HEK293 (cell line): ENCODE results near the gene MYLK.

Experiments
- BCL11A ChIP-seq: fragments of 450-650 bp; formaldehyde crosslinking; IDR thresholded peaks from 2 replicates; pipeline ENCODE4 v1.5.1; 2016; ENCODE audit warnings: low read depth, missing biosample characterization, missing genetic modification characterization
- BCL11B ChIP-seq: fragments of 450-650 bp; formaldehyde crosslinking; IDR thresholded peaks from 2 replicates; pipeline ENCODE4 v1.5.1; 2016; ENCODE audit warnings: low read depth, missing biosample characterization, missing genetic modification characterization
- KLF16 ChIP-seq: fragments of 450-650 bp; formaldehyde crosslinking; IDR thresholded peaks from 2 replicates; pipeline ENCODE4 v1.5.1; 2017; ENCODE audit warnings: missing biosample characterization, missing genetic modification characterization
- MZF1 ChIP-seq: fragments of 450-650 bp; formaldehyde crosslinking; IDR thresholded peaks from 2 replicates; pipeline ENCODE4 v1.5.1; 2017; ENCODE audit warnings: missing biosample characterization, missing genetic modification characterization, borderline replicate concordance
- SALL2 ChIP-seq: fragments of 450-650 bp; formaldehyde crosslinking; IDR thresholded peaks from 2 replicates; pipeline ENCODE4 v1.5.0; 2017; ENCODE audit warnings: missing biosample characterization, mild to moderate bottlenecking, missing genetic modification characterization, borderline replicate concordance
- ZBTB20 ChIP-seq: fragments of 450-650 bp; formaldehyde crosslinking; IDR thresholded peaks from 2 replicates; pipeline ENCODE4 v1.5.1; 2016; ENCODE audit warnings: missing biosample characterization, missing genetic modification characterization
- ZNF146 ChIP-seq: fragments of 450-650 bp; formaldehyde crosslinking; IDR thresholded peaks from 2 replicates; pipeline ENCODE4 v1.5.1; 2016; ENCODE audit warnings: missing biosample characterization, missing genetic modification characterization
- ZNF155 ChIP-seq: fragments of 450-650 bp; formaldehyde crosslinking; IDR thresholded peaks from 2 replicates; pipeline ENCODE4 v1.5.1; 2016; ENCODE audit warnings: missing biosample characterization, missing genetic modification characterization
- ZNF157 ChIP-seq: fragments of 450-650 bp; formaldehyde crosslinking; IDR thresholded peaks from 2 replicates; pipeline ENCODE4 v1.5.1; 2016; ENCODE audit warnings: missing biosample characterization, missing genetic modification characterization
- ZNF175 ChIP-seq: fragments of 450-650 bp; formaldehyde crosslinking; IDR thresholded peaks from 2 replicates; pipeline ENCODE4 v1.5.1; 2016; ENCODE audit warnings: missing biosample characterization, missing genetic modification characterization
- ZNF2 ChIP-seq: fragments of 450-650 bp; formaldehyde crosslinking; IDR thresholded peaks from 2 replicates; pipeline ENCODE4 v1.5.1; 2016; ENCODE audit warnings: missing biosample characterization, missing genetic modification characterization
- ZNF248 ChIP-seq: fragments of 450-650 bp; formaldehyde crosslinking; IDR thresholded peaks from 2 replicates; pipeline ENCODE4 v1.5.1; 2017; ENCODE audit warnings: missing biosample characterization, missing genetic modification characterization
- ZNF274 ChIP-seq, 2 experiments: fragments of 200-500 bp in 1 of 2; fragments of 450-650 bp in 1 of 2; sonication (Bioruptor generic) in 1 of 2; formaldehyde crosslinking in 1 of 2; IDR thresholded peaks; 2 replicates each; pipeline versions ENCODE4 v1.5.1 to v1.6.1; 2014 to 2016; ENCODE audit warnings: borderline replicate concordance in 1 of 2, inconsistent platforms in 1 of 2, low read length in 1 of 2, missing biosample characterization in 1 of 2, missing genetic modification characterization in 1 of 2
- ZNF341 ChIP-seq: fragments of 450-650 bp; formaldehyde crosslinking; IDR thresholded peaks from 2 replicates; pipeline ENCODE4; 2016; ENCODE audit warnings: low read depth, missing biosample characterization, missing genetic modification characterization
- ZNF394 ChIP-seq: fragments of 450-650 bp; formaldehyde crosslinking; IDR thresholded peaks from 2 replicates; pipeline ENCODE4 v1.5.1; 2016; ENCODE audit warnings: missing biosample characterization, missing genetic modification characterization, mild to moderate bottlenecking, moderate library complexity, borderline replicate concordance
- ZNF423 ChIP-seq: fragments of 450-650 bp; formaldehyde crosslinking; IDR thresholded peaks from 2 replicates; pipeline ENCODE4 v1.5.1; 2016; ENCODE audit warnings: missing biosample characterization, missing genetic modification characterization
- ZNF473 ChIP-seq: fragments of 450-650 bp; formaldehyde crosslinking; IDR thresholded peaks from 2 replicates; pipeline ENCODE4 v1.5.1; 2017; ENCODE audit warnings: missing biosample characterization, missing genetic modification characterization
- ZNF549 ChIP-seq: fragments of 450-650 bp; IDR thresholded peaks from 2 replicates; pipeline ENCODE4 v1.5.1; 2018; ENCODE audit warnings: missing biosample characterization, missing genetic modification characterization, mild to moderate bottlenecking, inconsistent platforms, moderate library complexity
- ZNF555 ChIP-seq: fragments of 450-650 bp; formaldehyde crosslinking; conservative IDR thresholded peaks from 2 replicates; pipeline ENCODE4 v1.5.1; 2017; ENCODE audit warnings: missing biosample characterization, mild to moderate bottlenecking, missing genetic modification characterization, inconsistent platforms
- ZNF558 ChIP-seq: fragments of 450-650 bp; formaldehyde crosslinking; IDR thresholded peaks from 2 replicates; pipeline ENCODE4 v1.5.1; 2016; ENCODE audit warnings: missing biosample characterization, missing genetic modification characterization
- ZNF624 ChIP-seq: fragments of 450-650 bp; formaldehyde crosslinking; IDR thresholded peaks from 2 replicates; pipeline ENCODE4 v1.5.1; 2017; ENCODE audit warnings: missing biosample characterization, missing genetic modification characterization
- ZNF664 ChIP-seq: fragments of 450-650 bp; formaldehyde crosslinking; IDR thresholded peaks from 2 replicates; pipeline ENCODE4 v1.5.1; 2016; ENCODE audit warnings: missing biosample characterization, missing genetic modification characterization
- ZSCAN30 ChIP-seq: fragments of 450-650 bp; IDR thresholded peaks from 2 replicates; pipeline ENCODE4 v1.5.1; 2018; ENCODE audit warnings: missing biosample characterization, mild to moderate bottlenecking, missing genetic modification characterization, moderate library complexity
- TF ChIP-seq, protein P1 (sequence below): fragments of 450-650 bp; formaldehyde crosslinking; conservative IDR thresholded peaks from 2 replicates; pipeline ENCODE4 v1.5.1; 2016; ENCODE audit warnings: low read depth, missing biosample characterization, missing genetic modification characterization
- TF ChIP-seq, protein P2 (sequence below): fragments of 450-650 bp; formaldehyde crosslinking; IDR thresholded peaks from 2 replicates; pipeline ENCODE4 v1.5.1; 2016; ENCODE audit warnings: missing biosample characterization, missing genetic modification characterization
- TF ChIP-seq, protein P3 (sequence below): fragments of 450-650 bp; formaldehyde crosslinking; IDR thresholded peaks from 2 replicates; pipeline ENCODE4 v1.5.1; 2016; ENCODE audit warnings: missing biosample characterization, missing genetic modification characterization
- TF ChIP-seq, protein P4 (sequence below): fragments of 450-650 bp; formaldehyde crosslinking; IDR thresholded peaks from 2 replicates; pipeline ENCODE4 v1.5.1; 2017; ENCODE audit warnings: missing biosample characterization, missing genetic modification characterization
- TF ChIP-seq, protein P5 (sequence below): fragments of 450-650 bp; formaldehyde crosslinking; IDR thresholded peaks from 2 replicates; pipeline ENCODE4; 2016; ENCODE audit warnings: missing biosample characterization, missing genetic modification characterization

Gene MYLK

DNA sequence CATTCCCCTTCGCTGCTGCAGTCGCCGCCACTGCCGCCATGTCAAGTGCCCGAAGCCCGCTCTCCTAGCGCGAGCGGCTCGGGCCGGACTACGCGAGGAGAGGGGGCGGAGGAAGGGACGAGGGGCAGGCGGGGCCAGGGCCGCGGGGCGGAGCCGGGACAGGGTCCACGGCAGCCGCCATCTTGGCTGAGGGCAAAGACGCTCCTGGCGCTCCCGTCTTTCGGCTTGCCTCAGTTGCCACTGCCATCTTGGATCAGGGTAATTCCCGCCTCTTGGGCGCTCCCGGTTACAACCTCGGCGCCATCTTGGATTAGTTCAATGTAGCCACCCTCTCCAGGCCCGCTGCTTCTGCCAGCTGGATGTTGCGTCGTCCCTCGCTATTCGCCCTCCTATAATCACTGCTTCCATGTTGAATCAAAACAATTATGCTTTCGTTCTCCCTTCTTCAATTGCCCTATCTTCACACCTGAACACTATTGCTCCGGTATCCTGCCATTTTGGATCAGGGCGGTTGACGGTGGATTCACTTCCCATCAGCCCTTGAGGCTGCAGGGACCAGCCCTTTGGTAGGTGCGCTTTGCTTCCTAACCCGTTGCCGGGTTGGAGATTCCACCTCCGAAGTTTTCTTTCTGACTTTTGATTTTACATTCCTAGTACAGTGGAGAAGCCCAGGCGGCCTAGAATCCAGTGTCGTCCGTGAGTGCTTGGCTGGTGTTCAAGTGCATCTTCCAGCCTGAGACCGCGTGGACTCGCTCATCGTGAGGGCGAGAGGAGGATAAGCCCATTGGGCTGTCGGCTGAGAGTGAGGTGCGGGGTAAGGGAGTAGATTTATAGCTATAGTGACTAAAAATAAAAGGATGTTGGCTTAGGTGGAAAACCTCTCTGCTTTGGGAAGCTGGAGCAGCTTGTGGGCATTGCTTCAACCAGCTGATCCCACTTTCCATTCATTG lies 298.9 kb downstream of the MYLK start, which contains the start of gene HACD2 (continued):
- TF ChIP-seq, protein P1, sequence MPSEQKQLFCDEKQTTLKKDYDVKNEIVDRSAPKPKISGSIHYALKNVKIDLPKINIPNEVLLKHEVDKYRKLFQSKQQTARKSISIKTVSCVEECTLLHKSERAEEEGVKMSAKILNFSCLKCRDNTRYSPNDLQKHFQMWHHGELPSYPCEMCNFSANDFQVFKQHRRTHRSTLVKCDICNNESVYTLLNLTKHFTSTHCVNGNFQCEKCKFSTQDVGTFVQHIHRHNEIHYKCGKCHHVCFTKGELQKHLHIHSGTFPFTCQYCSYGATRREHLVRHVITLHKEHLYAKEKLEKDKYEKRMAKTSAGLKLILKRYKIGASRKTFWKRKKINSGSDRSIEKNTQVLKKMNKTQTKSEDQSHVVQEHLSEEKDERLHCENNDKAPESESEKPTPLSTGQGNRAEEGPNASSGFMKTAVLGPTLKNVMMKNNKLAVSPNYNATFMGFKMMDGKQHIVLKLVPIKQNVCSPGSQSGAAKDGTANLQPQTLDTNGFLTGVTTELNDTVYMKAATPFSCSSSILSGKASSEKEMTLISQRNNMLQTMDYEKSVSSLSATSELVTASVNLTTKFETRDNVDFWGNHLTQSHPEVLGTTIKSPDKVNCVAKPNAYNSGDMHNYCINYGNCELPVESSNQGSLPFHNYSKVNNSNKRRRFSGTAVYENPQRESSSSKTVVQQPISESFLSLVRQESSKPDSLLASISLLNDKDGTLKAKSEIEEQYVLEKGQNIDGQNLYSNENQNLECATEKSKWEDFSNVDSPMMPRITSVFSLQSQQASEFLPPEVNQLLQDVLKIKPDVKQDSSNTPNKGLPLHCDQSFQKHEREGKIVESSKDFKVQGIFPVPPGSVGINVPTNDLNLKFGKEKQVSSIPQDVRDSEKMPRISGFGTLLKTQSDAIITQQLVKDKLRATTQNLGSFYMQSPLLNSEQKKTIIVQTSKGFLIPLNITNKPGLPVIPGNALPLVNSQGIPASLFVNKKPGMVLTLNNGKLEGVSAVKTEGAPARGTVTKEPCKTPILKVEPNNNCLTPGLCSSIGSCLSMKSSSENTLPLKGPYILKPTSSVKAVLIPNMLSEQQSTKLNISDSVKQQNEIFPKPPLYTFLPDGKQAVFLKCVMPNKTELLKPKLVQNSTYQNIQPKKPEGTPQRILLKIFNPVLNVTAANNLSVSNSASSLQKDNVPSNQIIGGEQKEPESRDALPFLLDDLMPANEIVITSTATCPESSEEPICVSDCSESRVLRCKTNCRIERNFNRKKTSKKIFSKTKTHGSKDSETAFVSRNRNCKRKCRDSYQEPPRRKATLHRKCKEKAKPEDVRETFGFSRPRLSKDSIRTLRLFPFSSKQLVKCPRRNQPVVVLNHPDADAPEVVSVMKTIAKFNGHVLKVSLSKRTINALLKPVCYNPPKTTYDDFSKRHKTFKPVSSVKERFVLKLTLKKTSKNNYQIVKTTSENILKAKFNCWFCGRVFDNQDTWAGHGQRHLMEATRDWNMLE (tag by site-specific recombination), result no peak; the same call in 1 of the 2 replicates
- TF ChIP-seq BCL11A (tag by site-specific recombination) (no peak), ZNF274 (IDR thresholded peaks at IDR 0.05; ENCODE audit: low read length) (no peak), ZNF274 (tag by site-specific recombination; IDR thresholded peaks at IDR 0.05; ENCODE audit: borderline replicate concordance) (no peak), ZNF394 (tag by site-specific recombination) (peak; percentile 71; the same call in 1 of the 2 replicates), ZSCAN30 (peak; percentile 36), ZNF664 (tag by site-specific recombination) (no peak), MZF1 (no peak), ZNF157 (tag by site-specific recombination) (no peak), ZNF341 (tag by site-specific recombination) (peak; percentile 67; the same call in 1 of the 2 replicates), ZNF555 (tag by site-specific recombination) (no peak), ZNF155 (tag by site-specific recombination) (no peak), BCL11B (tag by site-specific recombination) (no peak), SALL2 (tag by site-specific recombination) (no peak), ZBTB20 (tag by site-specific recombination) (peak; percentile 84), ZNF624 (no peak), ZNF146 (tag by site-specific recombination) (no peak), ZNF558 (tag by site-specific recombination) (peak; percentile 31; the same call in 1 of the 2 replicates), ZNF473 (no peak), ZNF2 (tag by site-specific recombination) (no peak), ZNF175 (tag by site-specific recombination) (no peak), ZNF248 (tag by site-specific recombination) (no peak), KLF16 (tag by site-specific recombination) (peak; percentile 50), ZNF423 (no peak), ZNF549 (tag by site-specific recombination) (no peak)
- TF ChIP-seq, protein P2, sequence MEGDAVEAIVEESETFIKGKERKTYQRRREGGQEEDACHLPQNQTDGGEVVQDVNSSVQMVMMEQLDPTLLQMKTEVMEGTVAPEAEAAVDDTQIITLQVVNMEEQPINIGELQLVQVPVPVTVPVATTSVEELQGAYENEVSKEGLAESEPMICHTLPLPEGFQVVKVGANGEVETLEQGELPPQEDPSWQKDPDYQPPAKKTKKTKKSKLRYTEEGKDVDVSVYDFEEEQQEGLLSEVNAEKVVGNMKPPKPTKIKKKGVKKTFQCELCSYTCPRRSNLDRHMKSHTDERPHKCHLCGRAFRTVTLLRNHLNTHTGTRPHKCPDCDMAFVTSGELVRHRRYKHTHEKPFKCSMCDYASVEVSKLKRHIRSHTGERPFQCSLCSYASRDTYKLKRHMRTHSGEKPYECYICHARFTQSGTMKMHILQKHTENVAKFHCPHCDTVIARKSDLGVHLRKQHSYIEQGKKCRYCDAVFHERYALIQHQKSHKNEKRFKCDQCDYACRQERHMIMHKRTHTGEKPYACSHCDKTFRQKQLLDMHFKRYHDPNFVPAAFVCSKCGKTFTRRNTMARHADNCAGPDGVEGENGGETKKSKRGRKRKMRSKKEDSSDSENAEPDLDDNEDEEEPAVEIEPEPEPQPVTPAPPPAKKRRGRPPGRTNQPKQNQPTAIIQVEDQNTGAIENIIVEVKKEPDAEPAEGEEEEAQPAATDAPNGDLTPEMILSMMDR (tag by site-specific recombination), result no peak
- TF ChIP-seq, protein P3, sequence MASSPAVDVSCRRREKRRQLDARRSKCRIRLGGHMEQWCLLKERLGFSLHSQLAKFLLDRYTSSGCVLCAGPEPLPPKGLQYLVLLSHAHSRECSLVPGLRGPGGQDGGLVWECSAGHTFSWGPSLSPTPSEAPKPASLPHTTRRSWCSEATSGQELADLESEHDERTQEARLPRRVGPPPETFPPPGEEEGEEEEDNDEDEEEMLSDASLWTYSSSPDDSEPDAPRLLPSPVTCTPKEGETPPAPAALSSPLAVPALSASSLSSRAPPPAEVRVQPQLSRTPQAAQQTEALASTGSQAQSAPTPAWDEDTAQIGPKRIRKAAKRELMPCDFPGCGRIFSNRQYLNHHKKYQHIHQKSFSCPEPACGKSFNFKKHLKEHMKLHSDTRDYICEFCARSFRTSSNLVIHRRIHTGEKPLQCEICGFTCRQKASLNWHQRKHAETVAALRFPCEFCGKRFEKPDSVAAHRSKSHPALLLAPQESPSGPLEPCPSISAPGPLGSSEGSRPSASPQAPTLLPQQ (tag by site-specific recombination), result peak; percentile 68
- TF ChIP-seq, protein P4, sequence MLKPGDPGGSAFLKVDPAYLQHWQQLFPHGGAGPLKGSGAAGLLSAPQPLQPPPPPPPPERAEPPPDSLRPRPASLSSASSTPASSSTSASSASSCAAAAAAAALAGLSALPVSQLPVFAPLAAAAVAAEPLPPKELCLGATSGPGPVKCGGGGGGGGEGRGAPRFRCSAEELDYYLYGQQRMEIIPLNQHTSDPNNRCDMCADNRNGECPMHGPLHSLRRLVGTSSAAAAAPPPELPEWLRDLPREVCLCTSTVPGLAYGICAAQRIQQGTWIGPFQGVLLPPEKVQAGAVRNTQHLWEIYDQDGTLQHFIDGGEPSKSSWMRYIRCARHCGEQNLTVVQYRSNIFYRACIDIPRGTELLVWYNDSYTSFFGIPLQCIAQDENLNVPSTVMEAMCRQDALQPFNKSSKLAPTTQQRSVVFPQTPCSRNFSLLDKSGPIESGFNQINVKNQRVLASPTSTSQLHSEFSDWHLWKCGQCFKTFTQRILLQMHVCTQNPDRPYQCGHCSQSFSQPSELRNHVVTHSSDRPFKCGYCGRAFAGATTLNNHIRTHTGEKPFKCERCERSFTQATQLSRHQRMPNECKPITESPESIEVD (tag by site-specific recombination), result no peak
- TF ChIP-seq, protein P5, sequence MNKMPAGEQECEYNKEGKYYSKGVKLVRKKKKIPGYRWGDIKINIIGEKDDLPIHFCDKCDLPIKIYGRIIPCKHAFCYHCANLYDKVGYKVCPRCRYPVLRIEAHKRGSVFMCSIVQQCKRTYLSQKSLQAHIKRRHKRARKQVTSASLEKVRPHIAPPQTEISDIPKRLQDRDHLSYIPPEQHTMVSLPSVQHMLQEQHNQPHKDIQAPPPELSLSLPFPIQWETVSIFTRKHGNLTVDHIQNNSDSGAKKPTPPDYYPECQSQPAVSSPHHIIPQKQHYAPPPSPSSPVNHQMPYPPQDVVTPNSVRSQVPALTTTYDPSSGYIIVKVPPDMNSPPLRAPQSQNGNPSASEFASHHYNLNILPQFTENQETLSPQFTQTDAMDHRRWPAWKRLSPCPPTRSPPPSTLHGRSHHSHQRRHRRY (tag by site-specific recombination), result no peak
